ENCODE data around the gene A1CF. TPM values are rescaled to one million over a fixed set of nuclear protein-coding genes. Genes with fewer than 3 reads are reported as not detected.

A1CF gene
- total RNA-seq, 1 donor from 2014 or later = 2.9 TPM

DNA sequence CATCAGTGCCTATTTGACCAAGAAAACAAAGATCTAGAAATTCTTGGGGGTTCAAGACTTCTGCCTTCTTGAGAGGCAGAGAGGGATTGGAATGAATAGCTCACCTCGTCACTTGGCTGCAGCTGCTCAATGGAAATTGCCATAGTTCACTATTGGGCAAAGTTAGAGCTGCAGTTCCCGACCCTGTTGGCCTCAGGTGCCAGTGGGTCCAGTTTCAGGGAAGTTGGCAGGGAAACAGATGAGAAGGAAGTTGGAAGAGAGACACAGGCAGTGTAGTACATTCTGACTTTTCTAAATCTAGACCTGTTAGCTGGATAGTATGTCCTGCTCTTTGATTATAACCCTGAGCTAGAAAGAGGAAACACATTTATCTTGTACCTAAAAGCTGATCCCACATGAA is 19.1 kb downstream of the A1CF start:
- DNase-seq (ENCODE audit: low spot score) = no peak

DNA sequence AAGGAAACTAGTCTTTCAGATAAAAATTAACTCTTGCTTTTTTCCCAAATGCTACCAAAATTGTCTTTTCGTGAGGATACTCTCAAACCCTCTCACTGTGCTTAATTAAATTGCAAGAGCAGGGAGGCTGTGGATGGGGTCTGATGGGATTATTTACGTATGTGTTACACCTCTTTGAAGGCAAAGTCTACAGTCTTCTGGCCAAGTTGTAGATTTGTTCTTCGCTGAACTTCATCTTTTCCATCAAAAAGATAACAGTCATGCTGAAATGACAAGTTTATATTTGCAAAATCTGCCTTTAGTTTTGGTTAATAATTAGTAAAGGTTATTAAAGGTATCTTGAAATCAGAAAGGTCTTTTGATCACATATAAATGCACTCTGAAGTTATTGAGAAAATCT is 22.7 kb downstream of the A1CF start:
- no peak for DNase-seq (ENCODE audit: low spot score)

DNA sequence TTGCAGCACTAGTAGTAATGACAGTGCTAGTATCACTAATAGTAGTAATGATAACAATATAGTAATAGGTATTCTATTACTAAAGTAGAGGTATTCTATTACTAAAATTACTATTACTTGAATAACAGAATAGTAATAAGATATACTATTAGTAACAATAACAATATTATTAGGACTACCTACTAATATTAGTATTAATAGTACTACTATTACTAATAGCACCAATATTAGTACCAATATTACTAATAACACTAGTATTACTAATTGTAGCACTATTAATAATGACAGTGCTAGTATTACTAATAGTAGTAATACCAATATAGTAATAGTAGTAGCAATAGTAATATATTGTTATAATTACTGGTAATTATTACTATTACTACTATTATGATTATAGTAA is 24.1 kb downstream of the A1CF start:
- DNase-seq (ENCODE audit: low spot score) = no peak

DNA sequence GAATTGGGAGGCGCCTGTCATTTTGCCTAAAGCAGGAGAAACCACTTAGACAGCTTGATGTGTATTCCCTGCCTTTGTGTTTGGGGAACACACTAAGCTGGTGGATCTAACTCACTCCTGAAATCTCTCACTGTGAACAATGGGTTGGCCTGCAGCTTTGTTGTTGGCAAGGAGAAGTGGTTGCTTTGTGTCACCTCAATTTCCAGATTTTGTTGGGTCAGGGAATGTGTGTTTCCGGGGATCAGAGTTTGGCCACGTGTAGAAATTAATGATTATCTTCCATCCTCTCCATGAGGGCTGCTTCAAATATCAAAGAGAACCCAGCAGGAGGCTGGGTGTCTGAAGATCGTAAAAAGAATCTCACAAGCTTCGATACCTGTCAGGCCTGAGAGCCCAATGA is 27.8 kb downstream of the A1CF start:
- no peak for DNase-seq (ENCODE audit: low spot score)

DNA sequence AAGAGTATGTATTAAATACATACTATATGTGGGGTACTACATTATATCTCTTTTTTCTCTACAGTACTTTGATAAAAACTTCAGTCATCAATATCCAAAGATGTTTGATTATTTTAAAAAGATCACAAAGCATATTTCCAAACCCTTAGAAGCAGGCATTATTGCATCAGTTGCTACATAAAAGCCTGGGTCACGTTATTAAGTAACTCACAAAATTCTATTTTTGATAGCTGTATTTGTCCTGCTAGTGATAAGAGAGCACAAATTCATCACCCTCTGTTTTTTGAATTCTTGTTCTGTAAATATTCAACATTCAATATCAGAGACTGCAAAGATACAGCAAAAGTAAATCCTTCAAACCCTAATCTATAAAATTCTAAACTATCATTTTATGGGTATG is 30.0 kb downstream of the A1CF start:
- no peak for DNase-seq (ENCODE audit: low spot score)

DNA sequence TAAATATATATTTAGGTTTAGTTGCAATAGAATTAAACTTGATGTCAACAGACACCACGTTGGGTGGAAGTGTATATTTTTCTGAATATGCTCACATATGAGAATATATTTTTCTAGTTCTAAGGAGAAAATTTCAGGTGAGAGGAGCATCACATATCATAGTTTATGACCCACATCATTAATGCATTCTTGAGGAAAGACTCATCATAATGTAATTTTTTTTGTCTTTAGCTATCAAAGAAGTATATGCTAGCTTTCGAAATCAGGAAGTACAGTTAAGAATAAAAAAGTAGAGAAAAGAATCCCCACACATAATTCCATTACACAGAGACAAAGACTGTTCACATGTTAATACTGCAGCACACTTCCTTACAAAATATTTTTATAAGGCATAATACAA is 30.4 kb downstream of the A1CF start:
- DNase-seq (ENCODE audit: low spot score) = no peak

DNA sequence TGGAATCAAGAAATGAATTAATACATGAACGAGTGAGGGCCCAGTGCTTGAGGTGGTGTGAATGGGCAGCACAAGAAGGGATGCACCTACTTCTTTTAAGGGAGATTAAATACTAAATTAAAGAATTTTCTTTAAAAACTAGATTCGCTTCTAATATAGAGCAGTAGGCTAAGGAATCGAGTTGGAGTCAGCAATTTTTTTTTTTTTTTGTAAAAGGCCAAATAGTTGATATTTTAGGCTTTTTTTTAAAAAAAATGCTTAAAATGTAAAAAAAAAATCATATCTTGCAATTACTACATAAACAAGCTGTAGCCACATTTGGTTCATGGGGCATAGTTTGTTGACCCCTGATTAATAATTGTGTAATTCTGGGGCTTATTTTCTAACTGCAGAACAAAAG is 31.9 kb downstream of the A1CF start:
- DNase-seq (ENCODE audit: low spot score) = no peak

DNA sequence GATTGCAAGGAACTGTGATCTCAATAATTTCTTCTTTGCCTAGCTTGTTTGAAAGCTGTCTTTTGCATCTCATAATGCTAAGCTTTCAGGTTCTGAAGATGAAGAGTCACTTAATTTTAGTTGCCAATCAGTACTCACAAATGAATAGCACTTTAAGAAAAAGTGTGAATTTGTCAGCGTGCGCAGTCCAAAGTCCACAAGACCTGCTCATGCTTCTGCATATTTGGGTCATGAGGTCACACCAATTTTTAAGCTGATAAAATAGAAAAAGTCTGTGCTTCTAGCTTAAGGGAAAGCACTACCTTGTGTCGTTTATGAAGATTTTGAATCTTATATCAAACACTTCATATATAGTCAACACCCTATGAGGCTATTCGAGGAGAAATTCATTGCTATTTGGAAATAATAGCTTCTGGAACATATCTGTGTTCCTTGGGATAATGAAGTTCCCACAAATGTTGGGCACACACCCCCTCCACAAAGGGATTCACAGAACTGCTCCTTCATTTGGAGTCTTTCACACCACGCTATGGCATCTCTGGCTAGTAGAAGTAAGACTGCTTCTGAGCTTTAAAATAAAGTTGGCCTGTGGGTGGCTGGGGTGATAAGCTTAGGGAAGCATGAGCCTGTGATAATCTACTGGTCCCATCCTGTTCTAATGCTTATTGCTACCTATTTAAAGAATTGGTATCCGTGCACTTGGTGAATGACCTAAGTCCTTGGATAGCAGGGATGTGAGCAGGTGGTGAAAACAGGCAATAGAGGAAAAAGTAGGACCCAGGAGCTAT is 33.3 kb downstream of the A1CF start:
- no peak for DNase-seq (ENCODE audit: low spot score)

DNA sequence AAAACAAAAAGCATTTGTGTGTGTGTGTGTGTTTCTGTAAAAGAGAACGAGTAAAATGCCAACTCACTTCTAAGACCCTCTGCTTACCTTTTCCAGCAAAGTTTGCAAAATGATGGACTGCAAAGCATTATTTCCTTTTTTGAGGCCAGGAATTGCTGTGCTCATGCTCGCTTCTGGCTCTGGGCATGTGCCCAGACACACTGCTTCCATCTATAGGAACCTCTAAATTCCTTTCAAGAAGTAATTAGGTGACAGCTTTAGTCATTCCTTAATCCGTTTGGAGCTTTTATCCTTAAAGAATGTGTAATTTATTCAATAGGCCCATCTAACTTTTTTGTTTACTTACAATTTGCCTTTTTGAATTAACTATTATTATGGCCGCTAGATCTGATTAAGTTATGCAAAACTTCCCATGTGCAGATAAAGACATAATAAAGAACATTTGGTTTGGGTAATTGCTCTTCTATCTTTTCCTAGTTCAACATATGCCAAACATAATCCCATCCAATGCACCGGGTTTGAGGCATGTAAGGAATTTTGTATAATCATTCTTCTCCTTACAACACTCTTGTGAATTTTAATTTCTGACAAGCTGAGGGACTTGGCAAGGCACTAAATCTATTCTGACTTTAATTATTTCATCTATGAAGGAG is 34.7 kb downstream of the A1CF start:
- DNase-seq (ENCODE audit: low spot score) = no peak

DNA sequence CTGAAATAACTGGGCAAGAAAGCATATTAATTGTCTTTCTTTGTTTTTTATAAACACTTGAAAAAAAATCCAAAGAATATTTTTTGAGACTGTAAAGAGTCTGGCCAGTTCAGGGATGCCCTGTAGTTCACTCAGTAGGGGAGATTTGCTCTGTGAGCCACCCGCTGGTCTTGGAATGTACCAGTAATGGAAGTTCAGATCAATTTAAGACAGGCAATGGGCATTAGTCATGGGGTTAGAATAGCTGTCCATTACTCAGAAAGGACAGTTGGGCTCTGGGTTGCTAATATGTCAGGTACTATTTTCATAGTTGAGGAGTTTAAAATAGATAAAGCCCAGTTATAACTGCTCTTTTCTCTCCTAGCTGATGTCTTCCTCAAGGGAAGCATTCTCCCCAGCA is 38.7 kb downstream of the A1CF start:
- no peak for DNase-seq (ENCODE audit: low spot score)

DNA sequence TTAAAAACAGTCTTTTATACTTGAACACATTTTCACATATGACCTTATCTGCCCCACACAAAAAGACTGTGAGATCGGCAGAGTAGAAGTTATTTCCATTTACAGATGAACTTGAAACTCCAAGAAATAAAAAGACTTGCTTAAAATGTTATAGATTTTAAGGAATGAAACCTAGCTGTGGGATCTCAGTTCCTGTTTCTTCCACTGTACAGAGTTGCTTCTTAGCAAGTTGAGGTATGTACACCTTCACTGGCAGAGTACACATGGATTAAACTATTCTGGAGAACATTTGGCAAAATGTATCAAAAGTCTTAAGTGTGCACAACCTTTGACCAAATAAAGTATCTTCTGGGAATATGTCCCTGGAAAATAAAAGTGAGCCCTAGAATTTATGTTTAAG is 48.3 kb downstream of the A1CF start:
- DNase-seq (ENCODE audit: low spot score) = no peak

DNA sequence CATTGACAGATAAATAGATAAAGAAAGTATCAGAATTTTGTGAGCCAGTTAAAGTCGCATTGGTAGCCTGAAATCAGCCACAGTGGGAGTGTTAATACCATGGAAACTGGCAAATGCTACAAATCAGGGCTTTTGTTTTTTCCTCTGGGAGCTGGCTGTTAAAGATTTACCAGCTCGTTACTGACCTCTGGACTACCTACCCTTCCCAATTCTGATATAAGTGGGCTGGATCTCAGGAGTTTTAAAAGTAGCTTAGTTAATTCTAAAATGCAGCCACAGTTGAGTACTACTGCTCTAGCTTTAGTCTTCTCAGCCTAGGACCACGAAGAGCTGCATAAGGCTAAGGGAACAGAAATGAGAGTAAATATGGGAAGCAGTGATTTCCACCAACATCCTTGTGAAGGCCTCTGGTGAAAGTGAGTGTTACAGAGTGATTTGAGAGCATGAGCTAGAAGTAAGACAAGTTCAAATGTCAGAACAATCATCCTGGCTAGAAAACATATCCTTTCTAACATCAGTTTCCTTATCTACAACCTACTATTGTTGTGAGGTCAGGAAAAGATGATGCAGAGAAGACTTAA is 53.2 kb downstream of the A1CF start:
- DNase-seq (ENCODE audit: low spot score) = no peak

DNA sequence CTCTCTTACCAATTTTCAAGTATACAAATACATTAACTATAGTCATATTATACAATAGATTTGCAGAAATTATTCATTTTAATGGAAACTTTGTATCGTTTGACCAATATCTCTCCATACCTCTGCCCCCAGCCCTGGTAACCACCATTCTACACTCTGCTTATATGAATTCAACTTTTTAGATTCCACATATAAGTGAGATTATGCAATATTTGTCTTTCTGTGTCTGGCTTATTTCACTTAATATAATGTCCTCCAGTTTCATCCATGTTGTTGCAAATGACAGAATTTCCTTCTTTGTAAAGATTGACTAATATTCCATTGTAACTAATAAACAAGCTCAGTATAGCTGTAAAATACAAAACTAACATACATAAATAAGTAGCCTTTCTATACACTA is 55.4 kb downstream of the A1CF start:
- no peak for DNase-seq (ENCODE audit: low spot score)

DNA sequence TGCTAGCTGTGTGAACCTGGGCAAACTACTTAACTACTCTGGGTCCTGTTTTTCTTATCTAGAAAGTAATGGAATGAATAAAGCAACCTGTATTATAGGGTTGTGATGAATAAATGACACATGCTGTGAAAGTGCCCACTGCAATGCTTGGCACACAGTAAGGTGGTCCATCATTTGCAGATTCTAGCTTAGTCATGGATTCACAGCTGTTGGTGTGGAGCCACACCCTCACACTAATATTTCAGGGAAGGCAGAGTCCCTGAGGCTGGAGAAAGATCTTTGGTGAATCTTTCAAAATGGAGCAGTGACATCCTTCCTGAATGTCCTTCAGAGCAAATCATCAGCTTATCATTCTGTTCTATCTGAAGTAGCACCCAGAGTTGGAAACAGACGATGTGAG is 60.6 kb downstream of the A1CF start:
- no peak for DNase-seq (ENCODE audit: low spot score)

DNA sequence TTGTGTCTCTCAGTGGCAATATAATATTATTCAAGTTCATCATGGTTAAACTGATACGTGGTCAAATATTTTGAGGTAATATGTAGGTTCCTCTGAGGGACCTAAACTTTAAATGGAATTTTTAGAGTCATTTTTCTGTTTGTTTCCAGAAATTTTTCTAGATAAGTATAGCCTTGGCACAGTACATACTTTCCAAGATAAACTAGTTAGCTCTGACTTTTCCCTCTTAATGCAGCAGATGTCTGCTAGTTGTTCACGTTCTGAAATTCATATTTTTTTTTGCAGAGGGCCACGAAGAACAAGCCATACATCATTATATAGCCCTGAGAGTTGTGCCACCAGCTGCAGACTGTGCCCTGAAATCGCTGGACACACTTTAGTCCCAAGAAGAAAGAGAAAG is 61.6 kb downstream of the A1CF start:
- DNase-seq (ENCODE audit: low spot score) = peak; percentile 50

DNA sequence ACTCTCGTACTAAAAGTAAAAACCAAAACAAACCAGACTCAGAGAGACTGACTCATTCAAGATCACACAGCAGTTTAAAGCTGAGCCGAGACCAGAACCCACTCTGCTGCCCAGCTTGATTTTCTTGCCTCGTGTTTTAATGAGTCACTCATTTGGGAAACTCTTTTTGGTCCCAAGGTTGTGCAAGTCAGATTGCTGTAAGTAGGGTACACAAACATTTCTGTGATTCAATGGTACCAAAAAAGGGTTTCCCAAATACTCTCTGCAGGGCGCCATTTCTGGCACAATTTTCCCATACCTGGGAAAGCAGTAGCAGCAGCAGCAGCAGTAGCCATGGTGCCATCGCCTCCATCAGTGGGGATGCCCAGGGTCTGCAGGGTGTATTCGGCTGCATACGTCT is 75.8 kb downstream of the A1CF start:
- no peak for DNase-seq (ENCODE audit: low spot score)

DNA sequence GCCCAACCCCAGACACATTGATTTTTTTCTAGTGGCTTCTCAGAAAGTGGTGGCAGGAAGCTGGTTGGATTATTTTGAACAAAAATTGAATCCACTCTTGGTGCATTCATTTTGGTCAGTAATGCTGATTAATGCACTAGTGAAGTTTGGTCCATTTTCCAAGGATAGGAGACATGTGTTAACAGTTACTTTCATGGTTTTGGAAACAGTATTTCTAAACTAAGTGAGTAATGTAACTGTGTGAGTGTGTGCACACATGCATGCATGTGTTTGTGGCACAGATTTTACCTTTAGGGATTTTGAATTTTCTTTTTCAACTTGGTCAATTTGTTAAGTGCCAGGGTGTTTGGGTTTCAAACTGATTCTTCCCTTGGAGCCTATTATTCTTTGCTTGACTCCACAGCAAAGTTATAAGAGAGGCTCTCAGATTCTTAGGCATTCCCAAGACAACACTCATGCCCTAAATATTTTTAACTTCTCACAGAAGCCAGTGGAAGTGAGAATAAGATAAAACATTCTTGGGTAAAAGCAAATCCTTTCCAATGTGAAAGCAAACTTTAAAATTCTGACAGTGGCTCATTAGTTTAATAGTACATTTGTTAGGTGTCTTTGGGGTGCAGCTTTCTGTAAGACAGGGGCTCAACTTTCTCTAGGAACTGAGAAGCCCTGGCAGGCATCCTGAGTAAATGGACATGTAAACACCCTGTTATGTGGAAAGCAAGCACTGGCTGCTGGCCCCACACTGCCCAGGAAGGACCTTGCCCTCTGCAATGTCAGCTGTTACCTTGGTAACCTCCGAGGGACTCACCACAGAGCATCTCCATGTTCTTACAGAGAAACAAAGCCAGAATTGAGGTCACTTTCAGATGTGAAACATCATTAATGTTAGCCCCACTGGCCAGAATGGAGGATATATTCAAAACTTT is 77.3 kb downstream of the A1CF start:
- DNase-seq (ENCODE audit: low spot score) = no peak

DNA sequence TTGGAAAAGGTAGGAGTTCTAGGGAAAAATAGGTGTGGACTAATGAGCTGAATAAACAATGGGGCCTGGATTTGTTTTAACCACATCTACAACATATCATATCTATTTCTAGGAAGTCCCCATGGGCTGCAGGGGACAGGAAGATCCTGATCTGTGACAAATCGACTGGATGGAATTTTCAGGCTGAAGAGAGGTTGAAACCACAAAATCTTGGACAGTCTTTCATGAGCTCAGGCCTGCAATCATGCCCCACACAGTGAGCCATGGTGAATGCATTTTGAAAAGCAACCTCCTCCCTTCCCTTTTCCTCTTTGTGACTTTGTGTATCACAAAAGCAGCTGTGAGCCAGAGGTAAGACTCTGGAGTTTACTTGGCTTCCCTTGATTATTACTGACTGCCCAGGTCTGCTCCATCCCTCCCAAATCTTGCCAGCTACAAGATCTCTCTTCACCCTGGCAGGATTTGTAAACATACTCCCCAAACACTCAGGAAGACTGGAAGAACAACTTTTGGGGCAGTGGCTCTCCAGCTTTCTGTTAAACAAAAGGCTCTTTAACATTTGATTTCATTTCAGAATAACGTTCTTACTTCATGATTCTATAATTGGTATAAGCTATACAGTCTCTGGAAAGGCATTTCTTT is 79.3 kb downstream of the A1CF start:
- no peak for DNase-seq (ENCODE audit: low spot score)

DNA sequence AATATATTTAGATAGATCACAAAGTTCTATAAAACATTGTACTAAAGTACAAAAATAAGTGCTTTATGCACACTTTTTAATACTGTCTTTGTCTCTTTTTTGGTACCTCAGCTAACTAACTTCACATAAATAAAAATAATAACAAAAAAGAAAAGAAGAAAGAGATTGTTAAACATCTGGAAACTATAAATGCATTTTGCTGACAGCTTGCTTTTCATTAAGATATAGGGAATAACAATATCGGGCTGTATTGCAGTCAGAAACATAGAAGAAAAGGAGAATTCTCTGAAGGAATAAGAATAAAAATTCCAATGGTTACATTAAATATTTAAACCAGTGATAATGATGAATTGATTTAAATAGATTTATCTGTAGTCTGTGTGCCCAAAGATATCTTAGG is 85.8 kb downstream of the A1CF start:
- DNase-seq (ENCODE audit: low spot score) = no peak

DNA sequence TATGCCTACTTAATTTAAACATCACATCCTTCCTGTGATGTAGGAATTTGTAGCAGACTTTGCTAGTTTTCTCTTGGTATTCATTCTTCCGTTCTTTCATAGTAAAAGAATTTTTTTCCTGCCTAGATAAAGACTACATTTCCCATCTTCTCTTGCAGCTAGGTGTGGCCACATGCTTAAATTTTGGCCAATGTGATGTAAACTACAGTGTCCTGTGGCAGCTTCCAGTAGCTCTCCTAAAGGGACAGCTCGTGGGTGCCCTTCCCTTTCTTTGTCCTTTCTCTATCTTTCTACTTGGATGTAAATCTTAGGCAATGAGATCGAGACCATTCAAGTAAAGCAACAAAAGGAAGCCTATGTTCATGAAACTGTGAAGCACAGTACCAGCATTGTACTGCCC is 87.1 kb downstream of the A1CF start:
- DNase-seq (ENCODE audit: low spot score) = no peak

DNA sequence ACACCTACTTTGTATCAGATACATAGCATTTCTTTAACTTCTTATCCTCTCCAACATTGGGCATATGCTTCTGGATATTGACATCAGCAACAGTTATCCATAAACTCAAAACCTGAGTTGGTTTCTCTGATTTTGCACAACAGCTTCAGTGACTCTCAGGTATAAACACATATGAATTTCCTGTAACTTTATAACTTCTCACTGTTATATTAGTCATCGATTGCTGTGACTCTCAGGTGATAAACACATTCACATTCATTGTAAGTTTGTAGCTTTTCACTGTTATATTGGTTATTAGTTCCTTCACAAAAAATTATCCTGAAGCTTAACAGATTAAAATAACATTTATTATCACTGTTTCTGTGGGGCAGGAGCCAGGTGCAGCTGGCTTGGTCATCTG is 88.7 kb downstream of the A1CF start:
- DNase-seq (ENCODE audit: low spot score) = no peak

DNA sequence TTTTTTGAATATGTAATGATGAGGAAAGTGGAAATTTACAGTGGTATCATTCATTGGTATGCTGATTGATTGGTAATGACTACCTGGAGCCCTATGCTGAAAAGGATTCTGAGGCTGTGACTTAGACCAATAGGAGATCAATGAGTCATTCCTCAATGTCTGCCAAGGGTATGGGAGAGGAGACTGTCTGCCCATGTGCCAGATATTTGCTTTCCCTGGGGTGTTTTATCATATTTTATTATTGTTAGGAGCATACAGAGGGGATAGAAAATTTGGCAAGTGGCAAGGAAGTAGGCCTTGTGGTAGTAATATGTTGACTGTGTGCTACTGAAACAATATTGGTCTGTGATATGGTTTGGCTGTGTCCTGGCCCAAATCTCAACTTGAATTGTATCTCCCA is 90.9 kb downstream of the A1CF start:
- DNase-seq (ENCODE audit: low spot score) = no peak
